Nephron (organoid): Measurements from ENCODE around the gene C12orf76.
"Not testable (repeated sequence)": the region's sequence is repeated elsewhere in the genome, so short reads cannot be mapped to it uniquely, and the experiment has no call there.

Experiments
- H3K27ac Mint-ChIP-seq, 3 experiments: 2 replicates each; pipeline ENCODE4 v1.8.0; 2020; ENCODE audit warnings: mixed read lengths in 3 of 3, mild to moderate bottlenecking in 2 of 3, moderate library complexity in 1 of 3
- H3K27me3 Mint-ChIP-seq: 2 replicates; pipeline ENCODE4 v1.8.0; 2021; ENCODE audit warnings: low read depth, mild to moderate bottlenecking, moderate library complexity, mixed read lengths
- H3K36me3 Mint-ChIP-seq: 2 replicates; pipeline ENCODE4 v1.8.0; 2020; ENCODE audit warnings: low read depth, mixed read lengths
- H3K4me1 Mint-ChIP-seq: 2 replicates; pipeline ENCODE4 v1.8.0; 2020; ENCODE audit warnings: mixed read lengths
- H3K4me3 Mint-ChIP-seq, 3 experiments: 2 replicates each; pipeline ENCODE4 v1.8.0; 2020; ENCODE audit warnings: mild to moderate bottlenecking in 3 of 3, mixed read lengths in 3 of 3, moderate library complexity in 2 of 3
- H3K9me3 Mint-ChIP-seq: 2 replicates; pipeline ENCODE4 v1.8.0; 2020; ENCODE audit warnings: mixed read lengths
- TF ChIP-seq, protein P1 (sequence below), 3 experiments: fragments of 200-600 bp; sonication (generic); IDR thresholded peaks; one replicate each; pipeline ENCODE4 v1.5.0; 2021; ENCODE audit warnings: antibody characterized with exemption in 3 of 3; ENCODE audit not compliant: unreplicated experiment in 3 of 3

The C12orf76 gene

DNA sequence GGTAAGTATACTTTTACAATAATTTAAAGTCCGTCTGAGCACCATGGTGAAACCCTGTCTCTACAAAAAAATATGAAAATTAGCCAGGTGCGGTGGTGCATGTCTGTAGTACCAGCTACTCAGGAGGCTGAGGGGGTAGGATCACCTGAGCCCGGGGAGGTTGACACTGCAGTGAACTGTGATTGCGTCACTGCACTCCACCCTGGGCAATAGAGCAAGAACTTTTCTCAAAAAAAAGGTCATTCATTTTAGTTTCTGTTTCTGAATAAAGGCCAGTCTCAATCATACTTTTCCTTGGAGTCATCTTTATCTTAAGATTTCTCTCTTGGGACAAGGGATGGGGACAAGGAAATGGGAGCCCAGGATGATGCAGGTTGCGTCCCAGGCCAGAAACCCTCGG, 36.2 kb downstream of the C12orf76 start:
- H3K27me3 Mint-ChIP-seq, result no peaks in the 10 kb centered on the region
- no peak overlapping the region for H3K4me3 Mint-ChIP-seq
- TF ChIP-seq, protein P1, sequence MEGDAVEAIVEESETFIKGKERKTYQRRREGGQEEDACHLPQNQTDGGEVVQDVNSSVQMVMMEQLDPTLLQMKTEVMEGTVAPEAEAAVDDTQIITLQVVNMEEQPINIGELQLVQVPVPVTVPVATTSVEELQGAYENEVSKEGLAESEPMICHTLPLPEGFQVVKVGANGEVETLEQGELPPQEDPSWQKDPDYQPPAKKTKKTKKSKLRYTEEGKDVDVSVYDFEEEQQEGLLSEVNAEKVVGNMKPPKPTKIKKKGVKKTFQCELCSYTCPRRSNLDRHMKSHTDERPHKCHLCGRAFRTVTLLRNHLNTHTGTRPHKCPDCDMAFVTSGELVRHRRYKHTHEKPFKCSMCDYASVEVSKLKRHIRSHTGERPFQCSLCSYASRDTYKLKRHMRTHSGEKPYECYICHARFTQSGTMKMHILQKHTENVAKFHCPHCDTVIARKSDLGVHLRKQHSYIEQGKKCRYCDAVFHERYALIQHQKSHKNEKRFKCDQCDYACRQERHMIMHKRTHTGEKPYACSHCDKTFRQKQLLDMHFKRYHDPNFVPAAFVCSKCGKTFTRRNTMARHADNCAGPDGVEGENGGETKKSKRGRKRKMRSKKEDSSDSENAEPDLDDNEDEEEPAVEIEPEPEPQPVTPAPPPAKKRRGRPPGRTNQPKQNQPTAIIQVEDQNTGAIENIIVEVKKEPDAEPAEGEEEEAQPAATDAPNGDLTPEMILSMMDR (IDR thresholded peaks at IDR 0.05; ENCODE audit: unreplicated experiment in 3 of 3), result no peak
- H3K36me3 Mint-ChIP-seq, result peaks cover 14% of the 10 kb centered on the region
- no peaks in the 10 kb centered on the region for H3K9me3 Mint-ChIP-seq
- no peaks in the 10 kb centered on the region for H3K4me1 Mint-ChIP-seq
- H3K27ac Mint-ChIP-seq, result no peak overlapping the region

DNA sequence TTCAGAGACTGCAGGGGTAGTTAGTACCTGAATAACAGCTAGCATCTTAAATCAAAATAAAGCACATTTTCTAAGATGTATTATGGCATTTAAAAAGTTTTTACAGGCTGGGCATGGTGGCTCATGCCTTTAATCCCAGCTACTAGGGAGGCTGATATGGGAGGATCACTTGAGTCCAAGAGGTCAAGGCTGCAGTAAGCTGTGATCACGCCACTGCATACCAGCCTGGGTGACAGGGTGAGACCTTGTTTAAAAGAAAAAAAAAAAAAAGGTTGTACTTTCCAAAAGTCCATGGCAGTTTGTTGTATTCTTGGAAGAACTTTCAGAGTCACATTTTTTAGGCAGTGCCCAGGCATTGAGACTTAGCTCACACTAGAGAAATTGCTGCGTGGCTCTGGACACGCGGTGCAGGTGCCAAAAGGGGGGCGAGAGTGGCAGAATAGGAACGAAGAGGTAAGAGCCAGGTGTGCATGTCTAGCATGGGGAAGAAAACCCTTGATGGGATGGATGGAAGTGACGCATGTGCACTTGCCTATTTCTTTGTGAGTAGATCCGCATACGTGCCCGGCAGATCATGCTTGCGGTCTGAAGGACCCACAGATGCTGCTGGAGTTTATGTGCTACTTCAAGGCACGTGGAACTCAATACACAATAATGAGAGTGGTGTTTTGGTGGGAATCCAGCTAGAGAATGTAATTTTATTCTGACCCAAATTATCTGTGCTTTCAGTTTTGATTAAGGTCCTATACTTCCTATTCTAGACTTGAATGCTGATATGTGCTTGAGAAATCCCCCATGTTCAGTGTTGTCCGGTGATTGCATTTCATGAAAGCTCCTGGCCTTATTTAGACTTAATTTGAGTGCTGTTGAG, 37.2 kb downstream of the C12orf76 start:
- Mint-ChIP-seq H3K36me3 (peaks cover 10% of the 10 kb centered on the region), H3K27me3 (no peaks in the 10 kb centered on the region), H3K27ac (no peak overlapping the region), H3K9me3 (no peaks in the 10 kb centered on the region), H3K4me1 (no peaks in the 10 kb centered on the region), H3K4me3 (no peak overlapping the region)
- TF ChIP-seq, protein P1 (IDR thresholded peaks at IDR 0.05; ENCODE audit: unreplicated experiment in 3 of 3), result no peak

DNA sequence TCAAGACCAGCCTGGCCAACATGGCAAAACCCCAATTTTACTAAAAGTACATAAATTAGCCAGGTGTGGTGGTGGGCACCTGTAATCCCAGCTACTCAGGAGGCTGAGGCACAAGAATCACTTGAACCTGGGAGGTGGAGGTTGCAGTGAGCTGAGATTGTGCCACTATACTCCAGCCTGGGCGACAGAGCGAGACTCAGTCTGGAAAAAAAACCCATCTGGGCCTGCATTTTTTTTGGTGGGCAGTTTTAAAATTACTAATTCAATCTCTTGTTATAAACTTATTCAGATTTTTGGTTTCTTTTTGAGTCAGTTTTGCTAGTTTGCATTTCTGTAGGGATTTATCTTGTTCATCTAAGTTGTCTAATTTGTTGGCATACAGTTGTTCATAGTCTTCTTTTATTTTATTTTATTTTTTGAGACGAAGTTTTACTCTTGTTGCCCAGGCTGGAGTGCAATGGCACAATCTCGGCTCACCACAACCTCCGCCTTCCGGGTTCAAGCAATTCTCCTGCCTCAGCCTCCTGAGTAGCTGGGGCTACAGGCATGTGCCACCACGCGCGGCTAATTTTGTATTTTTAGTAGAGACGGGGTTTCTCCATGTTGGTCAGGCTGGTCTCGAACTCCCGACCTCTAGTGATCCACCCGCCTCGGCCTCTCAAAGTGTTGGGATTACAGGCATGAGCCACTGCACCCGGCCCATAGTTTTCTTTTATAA, 39.5 kb downstream of the C12orf76 start:
- not testable (repeated sequence) for H3K9me3 Mint-ChIP-seq, H3K36me3 Mint-ChIP-seq, H3K27ac Mint-ChIP-seq, H3K4me1 Mint-ChIP-seq, H3K4me3 Mint-ChIP-seq, H3K27me3 Mint-ChIP-seq

DNA sequence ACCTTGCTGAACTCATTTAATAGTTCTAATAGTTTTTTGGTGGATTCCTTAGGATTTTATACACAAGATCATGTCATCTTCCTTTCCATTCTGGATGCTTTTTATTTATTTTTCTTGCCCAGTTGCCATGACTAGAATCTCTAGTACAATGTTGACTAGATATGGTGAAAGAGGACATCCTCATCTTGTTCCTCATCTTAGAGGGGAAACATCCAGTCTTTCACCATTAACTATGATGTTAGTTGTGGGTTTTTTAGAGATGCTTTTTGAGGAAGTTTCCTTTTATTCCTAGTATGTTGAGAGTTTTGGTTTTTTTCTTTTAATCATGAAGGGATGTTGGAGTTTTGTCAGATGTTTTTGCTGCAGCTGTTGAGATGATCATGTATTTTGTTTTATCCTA, 40.4 kb downstream of the C12orf76 start:
- H3K4me1 Mint-ChIP-seq, result peaks cover 2% of the 10 kb centered on the region
- peaks cover 7% of the 10 kb centered on the region for H3K36me3 Mint-ChIP-seq
- H3K27me3 Mint-ChIP-seq, result no peaks in the 10 kb centered on the region

DNA sequence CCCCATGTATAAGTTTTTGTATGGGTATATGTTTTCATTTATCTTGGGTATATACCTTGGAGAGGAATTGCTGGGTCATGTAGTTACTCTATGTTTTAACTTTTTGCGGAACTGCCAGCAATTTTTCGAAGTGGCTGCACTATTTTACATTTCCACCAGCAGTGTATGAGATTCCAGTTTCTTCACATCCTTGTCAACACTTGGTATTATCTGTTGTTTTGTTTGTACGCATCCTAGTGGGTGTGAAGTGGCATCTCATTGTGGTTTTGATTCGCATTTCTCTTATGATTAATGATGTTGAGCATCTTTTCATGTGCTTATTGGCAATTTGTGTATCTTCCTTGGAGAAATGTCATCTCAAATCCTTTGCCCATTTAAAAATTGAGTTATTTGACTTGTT, 42.2 kb downstream of the C12orf76 start:
- H3K9me3 Mint-ChIP-seq, result no peaks in the 10 kb centered on the region
- no peak overlapping the region for H3K4me3 Mint-ChIP-seq
- H3K36me3 Mint-ChIP-seq, result no peaks in the 10 kb centered on the region
- no peak overlapping the region for H3K27ac Mint-ChIP-seq
- peaks cover 5% of the 10 kb centered on the region for H3K4me1 Mint-ChIP-seq
- TF ChIP-seq, protein P1 (IDR thresholded peaks at IDR 0.05; ENCODE audit: unreplicated experiment in 3 of 3), result no peak
- H3K27me3 Mint-ChIP-seq, result no peaks in the 10 kb centered on the region

More for the DNA sequence above, 40.4 kb downstream of the C12orf76 start:
- H3K9me3 Mint-ChIP-seq, result no peaks in the 10 kb centered on the region
- TF ChIP-seq, protein P1 (IDR thresholded peaks at IDR 0.05; ENCODE audit: unreplicated experiment in 3 of 3), result no peak
- no peak overlapping the region for H3K27ac Mint-ChIP-seq
- H3K4me3 Mint-ChIP-seq, result no peak overlapping the region

DNA sequence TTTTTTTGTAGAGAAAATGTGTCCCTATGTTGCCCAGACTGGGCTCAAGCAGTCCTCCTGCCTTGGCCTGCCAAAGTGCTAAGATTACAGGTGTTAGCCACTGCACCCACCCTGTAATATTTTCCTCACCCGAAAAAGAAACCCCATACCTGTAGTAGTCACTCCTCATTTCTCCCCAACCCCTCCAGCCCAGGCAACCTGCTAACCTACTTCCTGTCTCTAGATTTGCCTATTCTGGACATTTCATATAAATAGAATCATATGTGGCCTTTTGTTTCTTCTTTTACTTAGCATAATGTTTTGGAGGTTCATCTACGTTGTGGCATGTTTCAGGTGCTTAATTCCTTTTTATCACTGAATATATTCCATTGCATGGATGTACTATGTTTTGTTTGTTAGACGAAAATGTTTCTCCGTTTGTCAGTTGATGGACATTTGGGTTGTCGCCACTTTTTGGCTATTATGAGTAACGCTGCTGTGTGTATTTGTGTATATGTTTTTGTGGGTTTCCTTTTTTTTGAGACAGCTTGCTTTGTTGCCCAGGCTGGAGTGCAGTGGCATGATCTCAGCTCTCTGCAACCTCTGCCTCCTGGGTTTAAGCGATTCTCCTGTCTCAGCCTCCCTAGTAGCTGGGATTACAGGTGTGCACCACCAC, 42.9 kb downstream of the C12orf76 start:
- H3K27ac Mint-ChIP-seq, result no peak overlapping the region

More for the DNA sequence above, 42.9 kb downstream of the C12orf76 start:
- H3K4me3 Mint-ChIP-seq, result no peak overlapping the region
- no peaks in the 10 kb centered on the region for H3K9me3 Mint-ChIP-seq
- TF ChIP-seq, protein P1 (IDR thresholded peaks at IDR 0.05; ENCODE audit: unreplicated experiment in 3 of 3), result no peak
- H3K27me3 Mint-ChIP-seq, result no peaks in the 10 kb centered on the region
- H3K36me3 Mint-ChIP-seq, result no peaks in the 10 kb centered on the region
- peaks cover 5% of the 10 kb centered on the region for H3K4me1 Mint-ChIP-seq
